Keratinocyte (primary cell): ENCODE data around the gene ADCY10.

Experiments used
- EZH2 ChIP-seq: IDR thresholded peaks from one replicate; pipeline ENCODE4 v1.6.1; 2012; ENCODE audit warnings: inconsistent platforms, mild to moderate bottlenecking, low read length, moderate library complexity
- TF ChIP-seq, protein P1 (sequence below), 3 experiments: IDR thresholded peaks in 1 of 3; conservative IDR thresholded peaks in 1 of 3; optimal IDR thresholded peaks in 1 of 3; 2 replicates in 2 of 3; 3 replicates in 1 of 3; pipeline versions ENCODE3 to v1.5.1; 2011; ENCODE audit warnings: low read length in 3 of 3, mild to moderate bottlenecking in 3 of 3, moderate library complexity in 2 of 3, control low read depth in 1 of 3, inconsistent platforms in 1 of 3; ENCODE audit not compliant: insufficient read depth in 2 of 3; ENCODE audit errors: extremely low read depth in 1 of 3

DNA sequence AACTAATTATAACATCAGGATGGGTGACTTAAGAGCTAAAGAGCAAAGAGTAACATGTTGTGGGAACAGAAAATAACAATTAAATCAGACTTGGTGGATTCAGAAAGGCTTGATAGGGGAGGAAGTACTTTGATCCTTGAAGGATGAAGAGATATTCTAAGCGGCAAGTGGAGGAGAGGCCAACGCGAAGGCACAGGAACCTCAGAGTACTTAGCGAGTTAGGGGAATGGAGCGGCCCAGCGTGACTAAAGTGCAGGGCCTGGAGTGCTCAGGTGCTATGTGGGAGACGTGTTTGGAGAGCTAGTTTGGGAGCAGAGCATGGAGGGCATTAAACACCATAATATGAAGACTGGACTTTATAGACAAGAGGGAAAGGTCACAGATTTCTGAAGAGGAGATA lies 64.3 kb downstream of the ADCY10 start:
- no peak for TF ChIP-seq EZH2
- TF ChIP-seq, protein P1, sequence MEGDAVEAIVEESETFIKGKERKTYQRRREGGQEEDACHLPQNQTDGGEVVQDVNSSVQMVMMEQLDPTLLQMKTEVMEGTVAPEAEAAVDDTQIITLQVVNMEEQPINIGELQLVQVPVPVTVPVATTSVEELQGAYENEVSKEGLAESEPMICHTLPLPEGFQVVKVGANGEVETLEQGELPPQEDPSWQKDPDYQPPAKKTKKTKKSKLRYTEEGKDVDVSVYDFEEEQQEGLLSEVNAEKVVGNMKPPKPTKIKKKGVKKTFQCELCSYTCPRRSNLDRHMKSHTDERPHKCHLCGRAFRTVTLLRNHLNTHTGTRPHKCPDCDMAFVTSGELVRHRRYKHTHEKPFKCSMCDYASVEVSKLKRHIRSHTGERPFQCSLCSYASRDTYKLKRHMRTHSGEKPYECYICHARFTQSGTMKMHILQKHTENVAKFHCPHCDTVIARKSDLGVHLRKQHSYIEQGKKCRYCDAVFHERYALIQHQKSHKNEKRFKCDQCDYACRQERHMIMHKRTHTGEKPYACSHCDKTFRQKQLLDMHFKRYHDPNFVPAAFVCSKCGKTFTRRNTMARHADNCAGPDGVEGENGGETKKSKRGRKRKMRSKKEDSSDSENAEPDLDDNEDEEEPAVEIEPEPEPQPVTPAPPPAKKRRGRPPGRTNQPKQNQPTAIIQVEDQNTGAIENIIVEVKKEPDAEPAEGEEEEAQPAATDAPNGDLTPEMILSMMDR (optimal IDR thresholded peaks at IDR 0.05 in 1 of 3, IDR thresholded peaks at IDR 0.05 in 1 of 3, conservative IDR thresholded peaks at IDR 0.05 in 1 of 3; ENCODE audit: extremely low read depth in 1 of 3, insufficient read depth in 2 of 3, low read length in 3 of 3) = no peak
